AML-193 (cell line): ENCODE results near the gene KRT81.
"Not testable (repeated sequence)": the region's sequence is repeated elsewhere in the genome, so short reads cannot be mapped to it uniquely, and the experiment has no call there.

ENCODE experiments used
- DNase-seq, 2 experiments: peaks; one replicate each; lab custom pipeline; 2025; lab: John Stamatoyannopoulos, UW

KRT81 gene

DNA sequence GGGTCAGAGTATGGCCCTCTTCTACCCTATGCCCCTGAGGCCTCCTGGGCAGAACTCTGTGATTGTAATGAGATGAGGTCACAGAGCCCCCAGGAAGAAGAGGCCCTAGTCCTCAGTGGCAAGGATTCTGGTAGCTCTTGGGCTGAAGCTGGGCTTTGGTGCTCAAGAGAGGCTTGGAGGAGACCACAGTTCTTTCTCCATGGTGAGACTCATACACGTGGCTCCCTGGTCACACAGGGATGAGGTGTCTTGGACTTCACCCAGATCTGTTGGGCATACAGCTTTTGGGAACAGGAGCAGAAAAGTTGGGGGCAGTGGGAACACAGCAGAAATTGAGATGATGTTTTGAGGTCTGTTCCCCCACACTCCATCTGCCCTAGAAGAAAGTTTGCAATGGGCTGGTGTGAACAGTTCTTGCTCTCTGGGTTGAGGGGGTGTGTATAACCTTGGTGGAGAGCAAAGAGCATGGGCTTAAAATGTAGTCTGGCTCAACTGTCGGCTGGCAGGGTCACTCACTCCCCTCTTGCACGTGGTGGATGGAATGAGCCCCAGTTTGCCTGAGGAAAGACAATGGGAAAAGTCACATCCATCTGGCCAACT is 16.7 kb downstream of the KRT81 start, which contains the start of gene KRT86:
TSS of gene KRT86 (plus strand) at position 125 of the 600 bp plus-strand sequence. CDS start 27,272 bp downstream, outside the sequence.
- no peak for DNase-seq

GRCh38 chr12:52271158-52271557 is 20.2 kb downstream of the KRT81 start:
- peak in 1 of 2 experiments; percentile 33 for DNase-seq

DNA sequence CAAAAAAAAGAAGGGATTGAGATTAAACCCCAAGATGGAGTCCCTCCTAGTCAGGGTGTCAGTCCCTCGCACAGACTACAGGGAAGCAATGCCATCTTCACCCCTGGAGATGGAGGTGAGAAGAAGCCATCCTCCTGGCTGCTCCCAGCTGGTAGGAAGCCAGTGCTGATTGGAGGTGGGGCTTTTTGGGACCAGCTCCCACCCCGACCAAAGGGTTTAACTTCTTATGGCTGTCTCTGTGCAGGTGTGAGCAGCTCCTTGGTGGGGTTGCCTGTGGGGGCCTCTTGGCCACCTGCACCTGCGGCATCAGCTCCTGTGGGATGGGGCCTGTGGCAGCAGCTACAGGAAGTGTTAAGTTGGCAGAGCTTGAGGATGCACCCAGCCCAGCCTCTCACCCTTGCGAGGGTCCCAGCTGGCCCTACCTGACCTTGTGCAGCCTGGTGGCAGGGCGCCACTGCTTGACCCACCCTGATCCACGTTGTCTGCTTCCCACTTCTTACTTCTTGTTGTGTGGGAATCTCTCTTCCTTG is 20.7 kb downstream of the KRT81 start:
- DNase-seq, result no peak

- DNase-seq, result no peak
These were observed 23.1 kb downstream of the KRT81 start for GRCh38 chr12:52268212-52268611.

DNA sequence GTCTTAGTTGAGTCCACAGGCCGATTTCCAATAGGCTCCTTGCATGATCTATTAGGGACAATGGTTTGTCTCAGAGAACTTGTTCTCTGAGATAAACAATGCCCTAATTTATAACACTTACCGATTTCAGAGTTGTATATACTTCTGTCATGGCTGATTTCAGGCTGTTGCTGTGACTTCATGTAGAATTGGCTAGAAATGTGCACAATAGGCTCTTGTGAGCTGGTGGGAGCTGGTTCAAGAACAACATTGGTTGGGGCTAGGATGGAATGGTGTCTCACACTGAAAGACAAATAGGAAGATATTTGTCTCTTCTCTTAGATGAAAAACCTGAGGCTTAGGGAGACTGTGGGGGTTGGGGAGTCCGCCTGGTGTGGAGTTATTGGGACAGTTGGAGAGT is 23.6 kb downstream of the KRT81 start:
- DNase-seq, result no peak

GRCh38 chr12:52267266-52267665 is 24.1 kb downstream of the KRT81 start:
- no peak for DNase-seq

DNA sequence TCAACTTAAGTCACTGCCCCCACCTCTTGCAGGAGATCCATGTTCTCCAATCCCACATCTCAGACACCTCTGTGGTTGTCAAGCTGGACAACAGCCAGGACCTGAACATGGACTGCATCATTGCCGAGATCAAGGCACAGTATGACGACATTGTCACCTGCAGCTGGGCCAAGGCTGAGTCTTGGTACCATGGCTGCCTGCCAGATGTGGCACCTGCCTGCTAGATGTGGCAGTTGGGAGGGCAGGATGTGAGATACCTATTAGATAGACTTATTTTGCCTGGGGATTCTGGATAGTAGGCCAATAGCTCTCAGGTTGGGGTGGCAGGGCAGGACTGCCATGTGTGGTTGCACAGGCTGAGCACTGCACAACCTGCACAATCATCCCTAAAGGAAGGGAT is 24.8 kb downstream of the KRT81 start:
- no peak for DNase-seq

- no peak for DNase-seq
These were observed 26.9 kb downstream of the KRT81 start for GRCh38 chr12:52264435-52264825.

DNA sequence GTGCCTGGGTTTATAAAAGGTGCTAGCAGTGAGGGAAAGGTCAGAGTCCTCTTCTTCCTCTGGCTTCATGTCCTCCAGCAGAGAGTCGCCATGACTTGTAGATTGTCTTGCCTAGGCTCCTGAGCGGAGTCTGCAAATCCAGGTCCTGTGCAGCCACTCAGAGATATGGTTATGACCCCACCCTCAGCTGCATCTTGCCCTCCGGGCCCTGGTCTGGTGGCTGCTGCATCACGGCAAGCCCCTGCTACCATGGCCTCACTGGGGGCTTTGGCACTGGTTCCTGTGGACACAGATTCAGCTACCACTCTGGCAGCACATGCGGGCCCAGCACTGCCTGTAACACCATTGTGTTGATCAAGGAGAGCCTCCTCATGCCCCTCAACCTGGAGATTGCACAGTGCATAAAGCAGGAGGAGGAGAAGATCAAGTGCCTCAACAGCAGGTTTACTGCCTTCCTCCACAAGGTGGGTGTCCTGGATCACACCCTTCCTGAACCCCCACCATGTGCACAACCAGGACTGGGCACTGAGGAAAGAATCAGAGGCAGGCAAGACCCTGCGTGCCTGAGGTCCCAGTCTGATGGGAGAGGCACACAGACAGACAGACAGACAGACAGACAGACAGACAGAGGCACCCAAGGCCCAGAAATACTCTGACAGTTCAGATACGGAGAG is 27.4 kb downstream of the KRT81 start:
- DNase-seq, result no peak

DNA sequence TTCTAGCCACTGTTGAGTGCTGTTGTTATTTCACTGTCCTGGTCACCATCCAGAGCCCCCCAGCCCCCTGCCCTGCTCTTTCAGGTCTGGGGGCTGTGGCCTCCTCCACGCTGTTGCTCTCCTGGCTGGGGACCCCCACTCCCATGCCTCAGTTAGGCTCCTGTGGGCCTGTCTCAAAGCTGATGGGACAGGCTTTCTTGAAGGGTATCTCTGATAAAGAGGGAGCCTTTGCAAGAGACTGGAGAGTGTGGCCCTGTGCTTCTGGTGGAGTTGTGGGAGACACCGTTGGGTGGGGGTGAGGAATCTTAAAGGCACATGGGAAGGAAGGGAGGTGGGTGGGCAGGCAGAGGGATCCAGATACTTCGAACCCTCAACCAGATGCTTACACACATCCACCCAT is 29.0 kb downstream of the KRT81 start:
- DNase-seq, result no peak

- DNase-seq, result no peak
These were observed 30.2 kb downstream of the KRT81 start for GRCh38 chr12:52261208-52261484.

DNA sequence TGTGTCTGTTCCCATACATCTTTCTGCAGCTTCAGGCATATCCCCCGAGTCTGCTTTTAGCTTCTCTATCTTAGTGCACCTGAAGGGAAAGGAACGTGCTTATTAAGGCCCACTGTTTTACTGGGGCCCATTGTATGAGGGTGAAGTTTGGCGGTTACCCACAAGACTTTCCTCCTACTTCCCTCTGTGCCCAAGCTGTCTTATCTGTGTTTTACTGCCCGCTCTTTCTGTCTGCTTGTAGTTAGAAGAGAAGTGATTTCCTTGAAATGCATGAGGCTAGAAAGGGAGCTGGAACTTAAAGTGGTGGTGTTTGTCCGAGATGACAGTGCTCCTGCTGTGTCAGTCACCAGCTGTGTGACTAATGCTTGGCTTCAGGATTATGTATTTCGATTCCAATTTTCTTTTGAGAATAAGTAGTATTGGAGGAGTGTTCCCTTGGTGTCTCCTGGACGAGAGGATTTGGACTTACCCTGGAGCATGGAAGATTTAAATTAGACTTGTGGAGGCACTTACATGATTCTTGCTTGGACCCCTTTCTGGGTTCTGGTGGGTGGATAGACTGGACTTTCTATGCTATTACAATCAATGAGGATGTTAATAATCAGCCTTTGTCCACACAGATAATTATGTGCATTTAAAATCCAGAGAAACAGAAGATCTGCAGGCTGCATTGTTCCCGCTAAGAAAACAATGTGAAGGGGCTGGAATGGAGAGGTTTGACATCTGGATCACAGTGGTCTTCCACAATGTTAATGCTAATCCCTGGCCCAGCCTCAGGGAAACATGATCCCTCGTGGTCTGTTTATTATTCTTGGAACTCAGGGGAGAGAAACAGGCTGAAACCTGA is 30.8 kb downstream of the KRT81 start:
- peak; percentile 23 to 46 for DNase-seq

DNA sequence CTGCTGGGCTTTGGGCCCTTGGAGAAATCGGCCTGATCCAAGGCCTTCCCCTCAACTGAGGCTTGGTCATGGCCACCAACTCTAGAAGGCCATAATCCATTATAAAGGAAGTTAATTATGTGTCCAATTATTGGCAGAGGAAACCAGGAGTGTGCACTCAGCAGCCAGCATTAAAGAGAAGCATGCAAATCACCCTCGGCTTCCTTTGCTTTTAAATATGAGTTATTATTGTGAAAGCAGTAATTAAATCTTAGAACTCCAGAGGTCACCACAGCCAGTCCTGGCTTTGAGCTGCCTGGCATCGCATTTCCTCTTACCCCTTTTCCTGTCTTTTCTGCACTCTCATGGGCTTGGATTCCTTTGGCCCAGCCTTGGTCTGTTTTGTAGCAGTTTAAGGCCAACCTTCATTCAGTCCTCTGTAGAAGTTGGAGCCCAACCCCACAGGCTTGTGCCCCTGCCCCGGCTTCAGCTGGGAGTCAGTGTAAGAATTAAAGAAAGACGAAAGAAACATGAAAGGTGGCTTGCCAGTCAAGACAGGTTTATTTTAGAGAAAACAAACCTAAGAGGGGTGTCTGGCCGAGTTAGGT is 31.6 kb downstream of the KRT81 start:
- peak; percentile 22 to 41 for DNase-seq

DNA sequence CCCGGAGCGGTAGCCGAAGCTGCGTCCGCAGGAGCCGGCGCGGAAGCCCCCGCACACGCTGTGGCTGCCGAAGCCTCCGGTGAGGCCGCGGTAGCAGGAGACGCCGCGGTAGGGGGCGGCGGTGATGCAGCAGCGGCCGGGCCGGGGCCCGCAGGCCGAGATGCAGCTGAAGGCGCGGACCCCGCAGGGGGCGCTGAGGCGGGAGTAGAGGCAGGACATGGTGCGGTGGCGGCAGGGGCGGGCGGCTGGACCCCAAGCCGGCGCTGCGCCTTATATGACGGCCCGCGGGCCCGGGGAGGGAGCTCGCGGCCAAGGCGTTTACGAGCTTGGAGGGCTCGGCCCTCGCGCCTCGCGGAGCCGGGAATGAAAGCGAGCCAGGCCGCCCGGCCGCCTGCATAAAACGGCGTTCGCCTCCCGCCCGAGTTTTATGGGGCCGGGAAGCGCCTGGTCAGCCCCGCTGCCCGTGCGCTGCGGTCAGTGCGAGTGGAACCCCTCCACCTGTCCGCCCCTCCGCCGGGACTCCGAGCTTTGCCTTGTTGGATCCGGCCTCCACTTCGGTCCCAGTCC is 32.9 kb downstream of the KRT81 start:
- no peak for DNase-seq

DNA sequence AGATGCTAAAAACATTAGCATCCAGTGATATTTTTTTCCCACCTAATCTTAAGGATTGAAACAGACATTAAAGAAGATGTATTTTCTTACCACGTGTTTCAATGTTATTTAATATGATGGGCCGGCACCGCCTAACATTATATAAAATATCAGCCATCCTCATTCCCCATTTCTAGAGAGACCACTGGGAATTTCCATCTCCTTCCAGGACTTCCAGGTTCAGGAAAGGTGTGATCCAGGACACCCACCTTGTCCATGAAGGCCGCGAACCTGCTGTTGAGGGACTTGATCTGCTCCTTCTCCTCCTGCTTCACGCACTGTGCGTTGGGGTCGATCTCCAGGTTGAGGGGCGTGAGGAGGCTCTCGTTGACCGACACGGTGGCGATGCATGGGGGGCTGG is 33.4 kb downstream of the KRT81 start:
- DNase-seq, result not testable (repeated sequence)

DNA sequence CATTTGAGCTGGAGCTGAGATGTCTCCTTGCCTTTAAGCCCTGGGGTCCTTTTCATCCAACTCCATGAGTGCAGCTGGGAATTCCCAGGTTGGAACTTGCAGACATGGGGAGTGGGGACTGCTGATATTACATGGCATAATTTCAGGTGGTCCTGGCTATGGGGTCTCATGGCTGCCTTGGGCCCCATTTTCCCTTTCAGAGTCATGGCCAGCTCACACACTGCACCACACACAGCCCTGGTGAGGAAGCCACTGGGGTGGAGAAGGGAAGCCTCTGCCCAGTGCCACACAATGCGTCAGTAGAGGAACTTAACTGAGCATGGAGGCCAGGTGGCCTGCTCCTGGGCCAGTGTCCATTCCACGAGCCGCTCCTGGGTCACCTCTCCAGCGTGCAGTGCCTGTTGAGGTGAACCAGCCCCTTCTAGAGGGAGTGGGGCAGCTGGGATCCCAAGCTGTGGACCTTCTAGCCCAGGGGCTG is 34.2 kb downstream of the KRT81 start:
- no peak for DNase-seq

GRCh38 chr12:52256584-52256935 is 34.8 kb downstream of the KRT81 start:
- no peak for DNase-seq

DNA sequence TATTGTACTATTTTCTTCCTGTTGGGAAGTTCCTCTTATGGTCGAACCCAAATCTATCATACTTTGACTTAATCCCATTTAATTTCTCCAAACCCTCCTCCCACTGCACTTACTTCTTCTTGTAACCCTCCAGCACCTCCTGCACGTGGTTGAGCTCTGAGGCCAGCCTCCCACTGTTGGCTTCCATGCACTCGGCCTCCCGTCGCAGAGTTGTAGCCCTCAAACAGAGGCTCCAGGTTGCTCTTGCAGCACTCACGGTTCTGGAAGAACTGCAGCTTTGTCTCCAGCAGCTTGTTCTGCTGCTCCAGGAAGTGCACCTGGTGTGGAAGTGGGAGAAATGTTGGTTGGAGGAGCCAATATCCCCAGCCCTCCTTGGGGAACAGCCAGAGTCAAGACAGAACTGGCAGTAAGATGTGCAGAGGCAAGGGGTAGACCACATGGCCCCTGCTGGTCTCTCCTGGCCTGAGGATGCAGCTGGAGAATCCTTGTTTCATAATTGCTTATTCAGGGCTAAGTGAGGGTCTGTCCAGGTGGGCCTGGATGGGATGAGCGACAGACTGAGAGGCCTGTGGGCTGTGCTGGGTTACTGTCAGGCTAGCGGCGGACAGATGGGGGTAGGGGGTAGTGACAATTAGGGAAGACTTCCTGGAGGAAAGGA is 35.3 kb downstream of the KRT81 start:
- no peak for DNase-seq

DNA sequence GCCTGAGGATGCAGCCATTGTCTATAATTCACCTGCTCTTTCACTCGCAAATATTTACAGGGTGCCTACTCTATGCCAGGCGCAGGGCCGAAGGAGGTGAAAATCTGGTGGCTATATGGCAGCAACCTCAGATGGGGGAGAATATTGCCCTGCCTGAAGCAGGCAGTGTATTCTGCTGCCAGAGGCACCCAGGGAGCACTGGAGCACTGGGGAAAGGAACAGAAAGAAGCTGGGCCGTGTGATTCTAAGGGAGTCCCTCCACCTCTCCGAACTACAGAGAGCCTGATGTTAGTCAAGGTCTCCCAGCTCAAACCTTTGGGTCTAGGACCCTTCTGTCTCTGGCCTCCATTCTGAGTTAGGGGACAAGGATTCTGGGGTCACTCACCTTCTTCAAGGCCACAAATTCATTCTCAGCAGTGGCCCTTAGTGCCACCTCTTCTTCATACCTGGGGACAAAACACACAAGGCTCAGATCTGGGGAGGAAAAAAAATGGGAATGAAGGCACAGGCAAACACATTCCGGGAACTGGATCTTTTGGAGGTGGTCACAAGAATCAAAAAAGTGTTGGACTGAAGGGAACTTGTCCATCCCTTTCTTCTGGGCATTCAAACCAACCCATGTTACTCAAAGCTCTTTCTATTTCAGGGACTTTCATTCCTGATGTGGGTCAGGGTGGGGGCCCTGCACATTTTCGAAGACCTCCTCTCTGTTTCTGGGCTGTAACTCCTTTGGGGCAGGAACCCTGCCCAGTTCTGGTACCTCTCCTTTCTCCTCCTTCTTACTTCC is 36.2 kb downstream of the KRT81 start:
- no peak for DNase-seq

DNA sequence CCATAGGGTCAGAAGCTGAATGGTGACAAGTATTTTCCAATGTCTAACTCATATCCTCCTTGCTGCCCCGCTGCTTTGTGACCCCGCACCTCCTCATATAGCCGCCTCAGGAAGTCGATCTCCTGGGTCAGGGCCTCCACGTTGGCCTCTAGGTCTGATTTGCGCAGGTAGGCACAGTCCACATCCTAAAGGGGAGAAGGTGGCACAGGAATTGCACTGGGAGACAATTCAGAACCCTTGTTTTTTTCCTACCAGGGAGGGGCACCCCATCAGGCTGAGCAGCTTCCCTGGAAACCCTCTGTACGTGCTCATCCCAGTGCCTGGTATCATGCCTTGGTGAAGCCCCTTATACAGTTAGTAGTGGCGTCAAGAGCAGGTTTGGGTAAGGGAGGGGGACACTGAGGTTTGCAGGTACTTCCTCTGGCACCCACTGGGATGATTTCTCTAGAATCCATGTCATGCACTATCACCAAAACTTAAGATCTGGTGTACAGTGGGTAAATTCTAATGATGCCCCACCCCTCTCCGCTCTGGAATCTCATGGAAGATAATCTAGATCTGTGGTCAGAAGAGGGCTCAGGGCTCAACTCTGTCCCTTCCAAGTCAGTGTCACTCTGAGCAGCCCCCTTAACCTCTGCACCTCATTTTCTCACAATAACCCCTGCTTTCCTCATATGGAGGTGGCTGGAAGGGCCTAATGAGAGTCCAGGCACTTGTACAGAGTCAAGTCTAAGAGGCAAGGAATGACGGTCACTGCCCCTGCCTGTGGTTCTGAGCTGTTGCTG is 37.0 kb downstream of the KRT81 start:
- DNase-seq, result no peak
